Panc1 (cell line): ENCODE measurements around the gene SPPL2A. TPM values are rescaled to one million over a fixed set of nuclear protein-coding genes. Genes with fewer than 3 reads are reported as not detected.

Experiments used
- ATAC-seq: fragments of 200-7000 bp; cut with Tn5 transposase; 2 replicates; pipeline ENCODE4 v1.9.1; 2020; ENCODE audit warnings: mild to moderate bottlenecking, moderate library complexity
- BruUV-seq: library from RNA; stranded (reverse); fragments of 400-500 nt; replicated peaks from 2 replicates; lab custom pipeline; 2021; lab: Mats Ljungman, UMichigan
- CTCF ChIA-PET: fragments of 300-600 bp; sonication (Branson Sonifier 250); formaldehyde crosslinking; loops from one replicate; lab custom pipeline; 2022; ENCODE audit warnings: antibody characterized with exemption; lab: Charles Lee
- POLR2A ChIA-PET: fragments of 300-600 bp; sonication (Branson Sonifier 250); formaldehyde crosslinking; loops from one replicate; lab custom pipeline; 2022; ENCODE audit warnings: antibody characterized with exemption; lab: Charles Lee
- DNase-seq: peaks from one replicate; pipeline ENCODE4 v3.0.0-alpha.2; 2010; ENCODE audit warnings: low read depth, low spot score
- H3K27ac ChIP-seq: 2 replicates; pipeline ENCODE4 v1.5.1; 2011; ENCODE audit warnings: mild to moderate bottlenecking, low read length, inconsistent platforms
- H3K27me3 ChIP-seq: fragments of 200-500 bp; sonication (Bioruptor generic); 2 replicates; pipeline ENCODE4 v1.6.0; 2014; ENCODE audit warnings: low read length, inconsistent platforms; ENCODE audit not compliant: control insufficient read depth, insufficient read depth
- H3K36me3 ChIP-seq: fragments of 200-500 bp; sonication (Bioruptor generic); 2 replicates; pipeline ENCODE4 v1.5.1; 2014; ENCODE audit warnings: inconsistent platforms, mild to moderate bottlenecking, low read length, moderate library complexity; ENCODE audit not compliant: control insufficient read depth, insufficient read depth
- H3K4me1 ChIP-seq: 2 replicates; pipeline ENCODE4 v1.5.1; 2011; ENCODE audit warnings: inconsistent platforms, mild to moderate bottlenecking, low read length, moderate library complexity; ENCODE audit not compliant: control insufficient read depth, insufficient read depth
- H3K4me3 ChIP-seq, 2 experiments: 2 replicates each; pipeline ENCODE4 v1.5.1; 2011 to 2012; ENCODE audit warnings: low read depth in 2 of 2, low read length in 2 of 2, mild to moderate bottlenecking in 2 of 2, inconsistent platforms in 1 of 2, moderate library complexity in 1 of 2
- H3K9me3 ChIP-seq: fragments of 200-500 bp; sonication (Bioruptor generic); 2 replicates; pipeline ENCODE4 v1.5.1; 2014; ENCODE audit warnings: low read depth, mild to moderate bottlenecking, inconsistent platforms, low read length, moderate library complexity; ENCODE audit not compliant: control insufficient read depth, insufficient read depth
- POLR2AphosphoS5 ChIP-seq: IDR thresholded peaks from 2 replicates; pipeline ENCODE4 v1.6.1; 2012; ENCODE audit warnings: mild to moderate bottlenecking, low read depth, low read length, moderate library complexity
- SIN3A ChIP-seq: IDR thresholded peaks from 2 replicates; pipeline ENCODE4 v1.6.1; 2012; ENCODE audit warnings: low read depth, mild to moderate bottlenecking, low read length, moderate library complexity, borderline replicate concordance; ENCODE audit not compliant: insufficient read depth
- TCF7L2 ChIP-seq: IDR thresholded peaks from 2 replicates; pipeline ENCODE4 v1.6.1; 2011; ENCODE audit warnings: mild to moderate bottlenecking, low read depth, low read length, inconsistent platforms
- in situ Hi-C: cut with HindIII; loops from 2 replicates; pipeline ENCODE4 v1.10.0; 2016; ENCODE audit warnings: low sequenced_read_pairs, low pct_unique_long_range_greater_than_20kb
- intact Hi-C: fragments of 100-400 bp; cut with micrococcal nuclease; formaldehyde crosslinking; loops from one replicate; pipeline ENCODE4 v1.10.0; 2022; ENCODE audit not compliant: unreplicated experiment
- total RNA-seq: library from RNA; stranded (reverse); gene quantifications from one replicate; pipeline ENCODE4 v1.2.1, GENCODE V29; 2021; ENCODE audit not compliant: unreplicated experiment
- TF ChIP-seq, protein P1 (sequence below): fragments of 450-650 bp; IDR thresholded peaks from 2 replicates; pipeline ENCODE4 v1.5.1; 2017; ENCODE audit warnings: mild to moderate bottlenecking
- TF ChIP-seq, protein P2 (sequence below), 2 experiments: IDR thresholded peaks; 2 replicates each; pipeline ENCODE4 v1.6.1; 2011 to 2012; ENCODE audit warnings: low read depth in 2 of 2, control low read depth in 1 of 2, low read length in 1 of 2, mild to moderate bottlenecking in 1 of 2, moderate library complexity in 1 of 2; ENCODE audit not compliant: insufficient read depth in 1 of 2

Gene SPPL2A
- total RNA-seq, 1 experiment from 2014 or later, result 154 TPM

DNA sequence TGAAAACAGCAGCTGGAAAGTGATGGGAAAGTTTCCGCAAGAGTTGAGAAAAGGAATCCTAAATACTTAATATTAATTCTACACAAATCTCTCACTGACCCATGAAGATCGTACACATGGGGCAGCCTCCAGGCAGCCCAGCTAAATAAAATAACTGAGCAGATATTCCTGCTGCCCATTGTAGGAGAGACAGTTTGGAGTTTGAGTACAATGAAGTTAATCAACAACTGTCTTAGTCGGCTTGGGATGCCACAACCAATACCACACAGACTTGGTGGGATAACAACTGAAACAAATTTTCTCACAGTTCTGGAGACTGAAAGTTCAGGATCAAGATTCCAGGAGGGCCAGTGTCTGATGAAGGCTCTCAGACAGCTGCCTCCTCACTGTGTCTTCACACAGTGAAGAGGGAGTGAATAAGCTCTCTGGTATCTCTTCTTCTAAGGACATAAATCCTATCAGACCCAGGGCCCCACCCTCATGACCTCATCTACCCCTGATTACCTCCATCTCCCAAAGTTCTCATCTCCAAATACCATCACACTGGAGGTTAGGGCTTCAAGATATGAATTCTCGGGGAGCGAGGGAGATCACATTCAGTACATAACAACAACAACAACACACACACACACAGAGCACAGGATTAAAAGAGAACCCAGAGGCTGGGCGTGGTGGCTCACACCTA, 88.6 kb downstream of the SPPL2A start:
- no peaks in the 10 kb centered on the region for H3K4me1 ChIP-seq
- H3K36me3 ChIP-seq, result no peaks in the 10 kb centered on the region; the same call in 1 of the 2 replicates
- no peaks in the 10 kb centered on the region for H3K9me3 ChIP-seq
- no peak overlapping the region for H3K27ac ChIP-seq
- ATAC-seq (no peak), DNase-seq (no peak)
- intact Hi-C loops, result loop anchor here (5.0 kb wide), 1 partner anchor 200 kb away; no protein-coding TSS in a partner anchor
- H3K4me3 ChIP-seq, result no peak overlapping the region
- no TSS peak for BruUV-seq
- in situ Hi-C loops, result no loop called here
- POLR2A ChIA-PET, result no interaction called here
- TF ChIP-seq POLR2AphosphoS5 (no peak), SIN3A (no peak), TCF7L2 (no peak)
- TF ChIP-seq, protein P1, sequence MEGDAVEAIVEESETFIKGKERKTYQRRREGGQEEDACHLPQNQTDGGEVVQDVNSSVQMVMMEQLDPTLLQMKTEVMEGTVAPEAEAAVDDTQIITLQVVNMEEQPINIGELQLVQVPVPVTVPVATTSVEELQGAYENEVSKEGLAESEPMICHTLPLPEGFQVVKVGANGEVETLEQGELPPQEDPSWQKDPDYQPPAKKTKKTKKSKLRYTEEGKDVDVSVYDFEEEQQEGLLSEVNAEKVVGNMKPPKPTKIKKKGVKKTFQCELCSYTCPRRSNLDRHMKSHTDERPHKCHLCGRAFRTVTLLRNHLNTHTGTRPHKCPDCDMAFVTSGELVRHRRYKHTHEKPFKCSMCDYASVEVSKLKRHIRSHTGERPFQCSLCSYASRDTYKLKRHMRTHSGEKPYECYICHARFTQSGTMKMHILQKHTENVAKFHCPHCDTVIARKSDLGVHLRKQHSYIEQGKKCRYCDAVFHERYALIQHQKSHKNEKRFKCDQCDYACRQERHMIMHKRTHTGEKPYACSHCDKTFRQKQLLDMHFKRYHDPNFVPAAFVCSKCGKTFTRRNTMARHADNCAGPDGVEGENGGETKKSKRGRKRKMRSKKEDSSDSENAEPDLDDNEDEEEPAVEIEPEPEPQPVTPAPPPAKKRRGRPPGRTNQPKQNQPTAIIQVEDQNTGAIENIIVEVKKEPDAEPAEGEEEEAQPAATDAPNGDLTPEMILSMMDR, result no peak
- TF ChIP-seq, protein P2, sequence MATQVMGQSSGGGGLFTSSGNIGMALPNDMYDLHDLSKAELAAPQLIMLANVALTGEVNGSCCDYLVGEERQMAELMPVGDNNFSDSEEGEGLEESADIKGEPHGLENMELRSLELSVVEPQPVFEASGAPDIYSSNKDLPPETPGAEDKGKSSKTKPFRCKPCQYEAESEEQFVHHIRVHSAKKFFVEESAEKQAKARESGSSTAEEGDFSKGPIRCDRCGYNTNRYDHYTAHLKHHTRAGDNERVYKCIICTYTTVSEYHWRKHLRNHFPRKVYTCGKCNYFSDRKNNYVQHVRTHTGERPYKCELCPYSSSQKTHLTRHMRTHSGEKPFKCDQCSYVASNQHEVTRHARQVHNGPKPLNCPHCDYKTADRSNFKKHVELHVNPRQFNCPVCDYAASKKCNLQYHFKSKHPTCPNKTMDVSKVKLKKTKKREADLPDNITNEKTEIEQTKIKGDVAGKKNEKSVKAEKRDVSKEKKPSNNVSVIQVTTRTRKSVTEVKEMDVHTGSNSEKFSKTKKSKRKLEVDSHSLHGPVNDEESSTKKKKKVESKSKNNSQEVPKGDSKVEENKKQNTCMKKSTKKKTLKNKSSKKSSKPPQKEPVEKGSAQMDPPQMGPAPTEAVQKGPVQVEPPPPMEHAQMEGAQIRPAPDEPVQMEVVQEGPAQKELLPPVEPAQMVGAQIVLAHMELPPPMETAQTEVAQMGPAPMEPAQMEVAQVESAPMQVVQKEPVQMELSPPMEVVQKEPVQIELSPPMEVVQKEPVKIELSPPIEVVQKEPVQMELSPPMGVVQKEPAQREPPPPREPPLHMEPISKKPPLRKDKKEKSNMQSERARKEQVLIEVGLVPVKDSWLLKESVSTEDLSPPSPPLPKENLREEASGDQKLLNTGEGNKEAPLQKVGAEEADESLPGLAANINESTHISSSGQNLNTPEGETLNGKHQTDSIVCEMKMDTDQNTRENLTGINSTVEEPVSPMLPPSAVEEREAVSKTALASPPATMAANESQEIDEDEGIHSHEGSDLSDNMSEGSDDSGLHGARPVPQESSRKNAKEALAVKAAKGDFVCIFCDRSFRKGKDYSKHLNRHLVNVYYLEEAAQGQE (IDR thresholded peaks at IDR 0.05; ENCODE audit: insufficient read depth in 1 of 2, low read depth in 2 of 2, low read length in 1 of 2), result no peak
- H3K27me3 ChIP-seq, result no peaks in the 10 kb centered on the region
- CTCF ChIA-PET, result no interaction called here

DNA sequence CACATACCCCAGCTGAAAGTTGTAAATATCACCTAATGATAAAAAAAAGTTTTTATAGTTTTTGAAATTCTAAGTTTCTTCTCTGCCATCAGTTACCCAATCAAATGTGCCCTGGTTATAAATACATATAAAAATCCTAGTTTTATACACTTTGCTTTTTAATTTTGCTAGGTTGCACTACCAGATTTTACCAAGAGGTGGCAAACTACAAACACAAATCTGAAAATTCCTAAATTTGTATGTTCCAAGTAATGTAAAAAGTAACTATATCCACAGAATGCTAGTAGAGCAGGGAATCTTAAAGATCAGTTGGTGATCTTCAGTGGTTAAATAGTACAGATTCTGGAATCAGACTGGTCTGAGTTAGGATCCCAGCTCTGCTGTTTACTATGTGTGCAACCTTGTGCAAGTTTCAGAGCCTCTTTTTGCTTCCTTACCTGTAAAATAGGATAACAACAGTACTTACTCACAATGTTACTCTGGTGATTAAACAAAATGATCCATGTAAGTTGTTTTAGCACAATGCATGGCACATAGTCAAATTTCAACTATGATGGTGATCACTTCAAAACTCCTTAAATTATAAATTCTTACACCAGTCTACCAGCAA, 89.9 kb downstream of the SPPL2A start:
- H3K27ac ChIP-seq, result no peak overlapping the region
- ChIA-PET CTCF (interaction anchor here (0.6 kb wide), 1 partner anchor 188 kb away, joined by 3 read pairs; no protein-coding TSS in a partner anchor), POLR2A (no interaction called here)
- intact Hi-C loops (loop anchor here (5.0 kb wide), 1 partner anchor 202 kb away; no protein-coding TSS in a partner anchor), in situ Hi-C loops (no loop called here)
- BruUV-seq, result TSS peak; percentile 40
- no peak for TF ChIP-seq TCF7L2
- TF ChIP-seq, protein P1, result peak; percentile 72; the same call in 1 of the 2 replicates
- ATAC-seq (no peak), DNase-seq (no peak)
- no peaks in the 10 kb centered on the region for H3K27me3 ChIP-seq
- no peak overlapping the region for H3K4me3 ChIP-seq
- no peaks in the 10 kb centered on the region; the same call in 1 of the 2 replicates for H3K36me3 ChIP-seq
- H3K4me1 ChIP-seq, result no peaks in the 10 kb centered on the region
- no peaks in the 10 kb centered on the region for H3K9me3 ChIP-seq
